Measurements from ENCODE around the gene OR10AG1. TPM values are rescaled to one million over a fixed set of nuclear protein-coding genes. Genes with fewer than 3 reads are reported as not detected.

The OR10AG1 gene, protein sequence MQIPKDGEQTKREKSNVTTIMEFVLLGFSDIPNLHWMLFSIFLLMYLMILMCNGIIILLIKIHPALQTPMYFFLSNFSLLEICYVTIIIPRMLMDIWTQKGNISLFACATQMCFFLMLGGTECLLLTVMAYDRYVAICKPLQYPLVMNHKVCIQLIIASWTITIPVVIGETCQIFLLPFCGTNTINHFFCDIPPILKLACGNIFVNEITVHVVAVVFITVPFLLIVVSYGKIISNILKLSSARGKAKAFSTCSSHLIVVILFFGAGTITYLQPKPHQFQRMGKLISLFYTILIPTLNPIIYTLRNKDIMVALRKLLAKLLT
- total RNA-seq, result not detected

DNA sequence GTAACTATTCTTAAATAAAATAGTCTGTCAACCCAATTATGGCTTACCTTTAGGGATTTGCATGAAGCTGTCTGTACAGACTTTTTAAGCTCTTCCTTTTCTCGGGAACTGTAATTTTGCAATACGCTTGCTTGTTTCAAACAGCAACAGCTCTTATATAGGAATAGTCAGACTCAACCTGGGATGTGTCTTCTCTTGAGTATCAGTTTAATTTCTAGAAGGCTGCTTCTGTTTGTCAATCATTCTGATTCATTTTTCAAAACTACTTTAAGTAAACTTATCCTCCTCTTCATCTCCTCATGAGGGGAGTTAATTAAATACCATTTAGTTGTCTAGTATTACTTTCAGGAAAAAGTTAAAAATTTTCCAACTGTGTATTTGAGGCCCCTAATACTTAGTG lies at the start of gene OR10AG1:
OR10AG1 (minus strand) TSS at position 101 of the 400 bp plus-strand sequence; CDS start at position 63, 38 bp downstream.
- Histone ChIP-seq H3K9me3 (ENCODE audit: control insufficient read depth in 3 of 3, low read length in 3 of 3) (no peaks in the 10 kb centered on the region), H3K27ac (ENCODE audit: low read depth, low read length) (no peak within 1 kb of the TSS), H3K27me3 (ENCODE audit: control insufficient read depth in 3 of 3, insufficient read depth in 3 of 3, low read length in 3 of 3) (no peaks in the 10 kb centered on the region), H3K36me3 (ENCODE audit: control insufficient read depth in 3 of 3, insufficient read depth in 3 of 3, low read length in 3 of 3) (no peaks in the 10 kb centered on the region), H3K9ac (ENCODE audit: low read depth in 1 of 3, low read length in 3 of 3) (no peak within 1 kb of the TSS), H3K4me1 (ENCODE audit: control insufficient read depth in 3 of 3, insufficient read depth in 3 of 3, low read length in 3 of 3) (no peaks in the 10 kb centered on the region), H3K4me3 (ENCODE audit: low read length in 3 of 3) (no peak within 1 kb of the TSS)

DNA sequence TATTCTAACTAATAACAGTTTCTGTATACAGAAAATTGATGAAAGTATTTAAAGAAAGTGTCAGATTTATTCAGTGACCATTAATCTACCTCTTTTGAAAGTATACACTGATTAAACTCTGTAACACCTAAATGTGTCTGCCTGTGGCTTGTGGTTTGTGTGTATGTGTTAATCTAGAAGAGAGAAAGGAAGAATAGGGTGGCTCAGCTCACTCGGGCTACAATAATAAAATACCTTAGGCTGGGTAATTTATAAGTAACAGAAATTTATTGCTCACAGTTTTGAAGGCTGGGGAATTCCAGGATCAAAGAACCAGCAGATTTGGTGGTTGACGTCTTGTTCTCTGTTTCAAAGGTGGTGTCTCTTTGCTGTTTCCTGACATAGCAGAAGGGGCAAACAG lies 44.1 kb upstream of the OR10AG1 start:
- no peaks in the 10 kb centered on the region for H3K36me3 ChIP-seq (ENCODE audit: control insufficient read depth in 3 of 3, insufficient read depth in 3 of 3, low read length in 3 of 3)

DNA sequence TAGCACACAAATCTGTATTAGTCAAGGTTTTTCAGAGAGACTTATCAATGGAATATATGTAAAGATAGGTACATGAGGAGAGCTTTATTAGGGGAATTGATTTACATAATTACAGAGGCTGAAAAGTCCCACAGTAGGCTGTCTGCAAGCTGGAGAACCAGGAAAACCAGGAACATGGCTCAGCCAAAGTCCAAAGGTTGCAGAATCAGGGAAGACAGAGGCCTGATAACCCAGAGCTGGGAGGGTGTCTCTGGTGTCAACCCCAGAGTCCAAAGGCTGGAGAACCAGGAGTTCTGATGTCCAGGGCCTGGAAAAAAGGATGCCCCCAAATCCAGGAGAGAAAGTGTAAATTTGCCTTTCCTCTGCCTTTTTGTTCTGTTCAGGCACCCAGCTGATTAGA lies 41.0 kb upstream of the OR10AG1 start:
- H3K9me3 ChIP-seq (ENCODE audit: control insufficient read depth in 3 of 3, low read length in 3 of 3), result peaks cover 0 to 5% (median 0%) of the 10 kb centered on the region in 3 donors
- H3K27ac ChIP-seq (ENCODE audit: low read depth, low read length), result no peak overlapping the region
- H3K4me1 ChIP-seq (ENCODE audit: control insufficient read depth in 3 of 3, insufficient read depth in 3 of 3, low read length in 3 of 3), result no peaks in the 10 kb centered on the region
- H3K27me3 ChIP-seq (ENCODE audit: control insufficient read depth in 3 of 3, insufficient read depth in 3 of 3, low read length in 3 of 3), result no peaks in the 10 kb centered on the region
- no peak overlapping the region for H3K9ac ChIP-seq (ENCODE audit: low read depth in 1 of 3, low read length in 3 of 3)
- H3K36me3 ChIP-seq (ENCODE audit: control insufficient read depth in 3 of 3, insufficient read depth in 3 of 3, low read length in 3 of 3), result no peaks in the 10 kb centered on the region
- no peak overlapping the region for H3K4me3 ChIP-seq (ENCODE audit: low read length in 3 of 3)

More for the DNA sequence above, 44.1 kb upstream of the OR10AG1 start:
- no peaks in the 10 kb centered on the region for H3K4me1 ChIP-seq (ENCODE audit: control insufficient read depth in 3 of 3, insufficient read depth in 3 of 3, low read length in 3 of 3)
- no peak overlapping the region for H3K4me3 ChIP-seq (ENCODE audit: low read length in 3 of 3)
- no peak overlapping the region for H3K9ac ChIP-seq (ENCODE audit: low read depth in 1 of 3, low read length in 3 of 3)
- no peak overlapping the region for H3K27ac ChIP-seq (ENCODE audit: low read depth, low read length)
- H3K27me3 ChIP-seq (ENCODE audit: control insufficient read depth in 3 of 3, insufficient read depth in 3 of 3, low read length in 3 of 3), result no peaks in the 10 kb centered on the region
- H3K9me3 ChIP-seq (ENCODE audit: control insufficient read depth in 3 of 3, low read length in 3 of 3), result peaks cover 0 to 5% (median 0%) of the 10 kb centered on the region in 3 donors

DNA sequence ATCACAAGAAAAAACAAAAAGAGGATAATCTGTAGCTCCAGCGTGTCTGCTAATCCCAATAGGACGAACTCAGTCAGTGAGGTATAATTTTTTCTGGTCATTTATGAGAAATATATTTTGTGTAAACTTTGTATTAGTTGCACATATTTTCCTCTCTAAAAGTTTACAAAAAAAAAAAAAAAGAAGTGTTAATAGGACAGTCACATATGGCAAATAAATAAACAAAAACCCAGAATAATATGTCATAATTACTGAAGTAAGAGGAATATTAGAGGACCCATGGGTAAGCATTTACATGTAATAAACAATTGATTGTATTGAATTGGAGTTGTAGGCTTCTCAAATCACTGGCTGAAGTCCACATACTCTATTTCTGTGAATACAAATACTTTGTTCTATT lies 24.8 kb upstream of the OR10AG1 start, which contains the start of gene OR5F1:
OR5F1 (minus strand) TSS at position 101 of the 400 bp plus-strand sequence; CDS start at position 101, 0 bp downstream.
- Histone ChIP-seq H3K27ac (ENCODE audit: low read depth, low read length) (no peak within 1 kb of the TSS), H3K4me1 (ENCODE audit: control insufficient read depth in 3 of 3, insufficient read depth in 3 of 3, low read length in 3 of 3) (no peaks in the 10 kb centered on the region), H3K9me3 (ENCODE audit: control insufficient read depth in 3 of 3, low read length in 3 of 3) (no peaks in the 10 kb centered on the region), H3K9ac (ENCODE audit: low read depth in 1 of 3, low read length in 3 of 3) (no peak within 1 kb of the TSS), H3K36me3 (ENCODE audit: control insufficient read depth in 3 of 3, insufficient read depth in 3 of 3, low read length in 3 of 3) (no peaks in the 10 kb centered on the region), H3K27me3 (ENCODE audit: control insufficient read depth in 3 of 3, insufficient read depth in 3 of 3, low read length in 3 of 3) (no peaks in the 10 kb centered on the region), H3K4me3 (ENCODE audit: low read length in 3 of 3) (no peak within 1 kb of the TSS)

DNA sequence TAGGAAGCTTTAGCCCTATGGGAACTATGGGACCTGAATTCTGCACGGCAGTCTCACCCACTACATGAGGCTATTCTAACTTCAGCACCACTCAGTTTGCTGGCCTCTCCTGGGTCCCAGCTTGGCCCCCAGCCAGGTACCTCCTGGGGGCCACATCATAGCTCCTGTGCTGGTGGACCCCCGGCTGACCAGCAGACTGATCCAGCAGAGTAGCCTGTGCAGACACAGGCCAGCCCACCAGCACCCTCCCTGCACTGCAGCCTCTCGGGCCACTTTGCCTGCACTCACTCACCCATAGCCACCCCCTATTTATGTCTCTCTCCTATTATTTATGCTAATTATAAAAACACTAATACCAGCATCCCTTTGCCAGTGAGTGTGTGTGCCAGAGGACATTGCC lies 1.2 kb upstream of the OR10AG1 start:
- no peak overlapping the region for H3K4me3 ChIP-seq (ENCODE audit: low read length in 3 of 3)
- no peaks in the 10 kb centered on the region for H3K9me3 ChIP-seq (ENCODE audit: control insufficient read depth in 3 of 3, low read length in 3 of 3)
- no peak overlapping the region for H3K9ac ChIP-seq (ENCODE audit: low read depth in 1 of 3, low read length in 3 of 3)
- no peak overlapping the region for H3K27ac ChIP-seq (ENCODE audit: low read depth, low read length)
- H3K4me1 ChIP-seq (ENCODE audit: control insufficient read depth in 3 of 3, insufficient read depth in 3 of 3, low read length in 3 of 3), result no peaks in the 10 kb centered on the region
- no peaks in the 10 kb centered on the region for H3K27me3 ChIP-seq (ENCODE audit: control insufficient read depth in 3 of 3, insufficient read depth in 3 of 3, low read length in 3 of 3)
- H3K36me3 ChIP-seq (ENCODE audit: control insufficient read depth in 3 of 3, insufficient read depth in 3 of 3, low read length in 3 of 3), result no peaks in the 10 kb centered on the region

DNA sequence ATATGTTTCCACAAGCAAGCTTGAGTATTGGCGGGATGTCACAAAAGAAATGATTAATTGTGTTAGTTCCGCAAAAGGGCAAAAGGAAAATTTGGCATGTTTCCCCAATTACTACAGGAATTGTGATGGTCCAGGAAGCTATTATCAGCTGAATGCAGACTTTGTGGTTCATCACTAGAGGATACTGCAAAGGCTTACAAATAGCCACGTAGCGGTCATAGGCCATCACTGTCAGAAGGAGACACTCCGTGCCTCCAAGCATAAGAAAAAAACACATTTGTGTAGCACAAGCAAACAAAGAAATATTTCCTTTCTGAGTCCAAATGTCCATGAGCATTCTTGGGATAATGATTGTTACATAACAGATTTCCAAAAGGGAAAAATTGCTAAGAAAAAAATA lies 1.8 kb downstream of the OR10AG1 start:
- Histone ChIP-seq H3K9me3 (ENCODE audit: control insufficient read depth in 3 of 3, low read length in 3 of 3) (no peaks in the 10 kb centered on the region), H3K27me3 (ENCODE audit: control insufficient read depth in 3 of 3, insufficient read depth in 3 of 3, low read length in 3 of 3) (no peaks in the 10 kb centered on the region), H3K4me3 (ENCODE audit: low read length in 3 of 3) (no peak overlapping the region), H3K36me3 (ENCODE audit: control insufficient read depth in 3 of 3, insufficient read depth in 3 of 3, low read length in 3 of 3) (no peaks in the 10 kb centered on the region), H3K4me1 (ENCODE audit: control insufficient read depth in 3 of 3, insufficient read depth in 3 of 3, low read length in 3 of 3) (no peaks in the 10 kb centered on the region), H3K27ac (ENCODE audit: low read depth, low read length) (no peak overlapping the region), H3K9ac (ENCODE audit: low read depth in 1 of 3, low read length in 3 of 3) (no peak overlapping the region)

DNA sequence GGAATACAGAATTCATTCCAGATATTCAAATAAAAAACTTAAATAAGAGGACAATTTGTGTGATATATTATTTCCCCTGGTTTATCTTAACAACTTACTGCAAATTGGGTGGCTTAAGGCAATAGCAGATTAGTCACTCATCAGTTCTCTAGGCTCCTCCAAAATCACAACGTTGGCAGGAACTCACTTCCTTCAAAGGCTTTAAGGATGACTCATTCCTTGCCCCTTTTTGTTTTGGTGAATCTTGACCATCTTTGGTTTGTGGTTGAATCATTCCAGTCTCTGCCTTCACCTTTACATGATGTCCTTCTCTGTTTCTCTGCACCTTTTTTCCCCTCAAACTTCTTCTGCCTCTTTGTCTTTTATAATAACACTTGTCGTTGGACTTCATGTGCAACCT lies 3.4 kb downstream of the OR10AG1 start:
- H3K27ac ChIP-seq (ENCODE audit: low read depth, low read length), result no peak overlapping the region
- no peak overlapping the region for H3K4me3 ChIP-seq (ENCODE audit: low read length in 3 of 3)
- H3K27me3 ChIP-seq (ENCODE audit: control insufficient read depth in 3 of 3, insufficient read depth in 3 of 3, low read length in 3 of 3), result no peaks in the 10 kb centered on the region
- H3K36me3 ChIP-seq (ENCODE audit: control insufficient read depth in 3 of 3, insufficient read depth in 3 of 3, low read length in 3 of 3), result no peaks in the 10 kb centered on the region
- no peaks in the 10 kb centered on the region for H3K4me1 ChIP-seq (ENCODE audit: control insufficient read depth in 3 of 3, insufficient read depth in 3 of 3, low read length in 3 of 3)
- no peaks in the 10 kb centered on the region for H3K9me3 ChIP-seq (ENCODE audit: control insufficient read depth in 3 of 3, low read length in 3 of 3)
- H3K9ac ChIP-seq (ENCODE audit: low read depth in 1 of 3, low read length in 3 of 3), result no peak overlapping the region

DNA sequence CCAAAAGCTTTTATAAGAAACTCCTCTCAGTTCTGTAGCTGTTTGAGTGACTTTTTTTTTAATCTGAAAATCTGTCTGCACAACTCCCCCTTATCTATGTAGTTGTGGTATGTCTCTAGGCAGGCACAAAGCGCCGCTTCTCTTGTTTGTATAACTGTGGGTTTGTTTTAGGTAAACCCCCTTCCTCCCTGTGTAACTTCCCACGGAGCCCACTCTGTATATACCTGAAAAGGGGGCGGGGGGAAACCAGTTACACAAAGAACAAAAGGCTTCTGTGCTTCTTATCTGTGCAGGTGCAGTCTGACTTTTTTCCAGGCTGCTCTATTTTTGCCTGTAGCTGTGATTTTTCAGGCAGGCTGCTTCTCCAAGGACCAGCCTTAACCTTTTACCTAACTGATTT lies 13.2 kb downstream of the OR10AG1 start:
- Histone ChIP-seq H3K27me3 (ENCODE audit: control insufficient read depth in 3 of 3, insufficient read depth in 3 of 3, low read length in 3 of 3) (no peaks in the 10 kb centered on the region), H3K9ac (ENCODE audit: low read depth in 1 of 3, low read length in 3 of 3) (no peak overlapping the region), H3K4me3 (ENCODE audit: low read length in 3 of 3) (no peak overlapping the region), H3K9me3 (ENCODE audit: control insufficient read depth in 3 of 3, low read length in 3 of 3) (no peaks in the 10 kb centered on the region), H3K36me3 (ENCODE audit: control insufficient read depth in 3 of 3, insufficient read depth in 3 of 3, low read length in 3 of 3) (no peaks in the 10 kb centered on the region), H3K4me1 (ENCODE audit: control insufficient read depth in 3 of 3, insufficient read depth in 3 of 3, low read length in 3 of 3) (no peaks in the 10 kb centered on the region), H3K27ac (ENCODE audit: low read depth, low read length) (no peak overlapping the region)

DNA sequence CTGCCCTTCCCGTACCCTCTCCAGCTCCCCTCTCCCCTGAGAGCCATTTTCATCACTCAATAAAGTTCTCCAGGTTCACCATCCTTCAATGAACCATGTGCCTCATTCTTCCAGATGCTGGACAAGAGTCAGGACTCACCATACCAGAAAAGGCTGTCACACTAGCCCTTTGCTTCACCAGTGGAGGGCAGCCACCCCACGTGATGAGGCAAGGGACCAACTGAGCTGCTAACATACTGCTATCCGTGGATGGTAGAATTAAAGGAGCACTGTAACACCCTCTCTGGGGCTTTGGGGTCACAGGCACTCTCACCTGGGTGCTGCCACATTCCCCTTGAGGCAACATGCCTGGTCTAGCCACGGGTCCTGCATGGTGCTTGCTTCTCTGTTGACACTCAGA lies 20.4 kb downstream of the OR10AG1 start:
- H3K9me3 ChIP-seq (ENCODE audit: control insufficient read depth in 3 of 3, low read length in 3 of 3), result no peaks in the 10 kb centered on the region
- no peak overlapping the region for H3K9ac ChIP-seq (ENCODE audit: low read depth in 1 of 3, low read length in 3 of 3)
- H3K27me3 ChIP-seq (ENCODE audit: control insufficient read depth in 3 of 3, insufficient read depth in 3 of 3, low read length in 3 of 3), result no peaks in the 10 kb centered on the region
- H3K4me1 ChIP-seq (ENCODE audit: control insufficient read depth in 3 of 3, insufficient read depth in 3 of 3, low read length in 3 of 3), result no peaks in the 10 kb centered on the region
- no peak overlapping the region for H3K27ac ChIP-seq (ENCODE audit: low read depth, low read length)
- H3K4me3 ChIP-seq (ENCODE audit: low read length in 3 of 3), result no peak overlapping the region
- H3K36me3 ChIP-seq (ENCODE audit: control insufficient read depth in 3 of 3, insufficient read depth in 3 of 3, low read length in 3 of 3), result no peaks in the 10 kb centered on the region

DNA sequence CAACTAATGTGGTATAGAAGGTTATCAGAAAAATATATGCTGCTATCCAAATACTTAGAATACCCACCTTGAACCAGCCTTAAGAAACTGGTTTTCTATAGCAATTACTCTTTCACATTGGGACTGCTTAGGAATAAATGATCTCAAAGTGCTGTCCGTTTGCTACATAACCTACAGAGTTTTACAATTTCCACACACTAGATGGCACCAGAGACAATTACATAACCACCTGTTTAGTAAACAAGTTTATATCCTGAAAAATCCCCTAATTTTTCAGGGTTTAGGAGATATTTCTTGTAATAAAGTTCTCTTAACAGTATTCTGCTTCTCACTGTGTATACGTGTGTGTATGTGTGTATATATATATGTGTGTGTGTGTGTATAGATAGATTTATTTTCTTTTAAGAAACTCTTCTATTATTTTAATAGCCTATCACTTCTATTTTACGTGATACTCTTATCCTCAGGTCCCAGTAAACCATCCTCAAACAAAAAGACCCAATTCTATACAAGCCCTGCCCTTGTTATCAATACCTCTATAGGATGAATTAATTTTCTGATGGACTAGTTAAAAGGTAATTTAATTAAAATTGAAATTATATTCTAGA lies 26.9 kb downstream of the OR10AG1 start:
- Histone ChIP-seq H3K9me3 (ENCODE audit: control insufficient read depth in 3 of 3, low read length in 3 of 3) (no peaks in the 10 kb centered on the region), H3K9ac (ENCODE audit: low read depth in 1 of 3, low read length in 3 of 3) (no peak overlapping the region), H3K27me3 (ENCODE audit: control insufficient read depth in 3 of 3, insufficient read depth in 3 of 3, low read length in 3 of 3) (no peaks in the 10 kb centered on the region), H3K27ac (ENCODE audit: low read depth, low read length) (no peak overlapping the region), H3K4me1 (ENCODE audit: control insufficient read depth in 3 of 3, insufficient read depth in 3 of 3, low read length in 3 of 3) (no peaks in the 10 kb centered on the region), H3K4me3 (ENCODE audit: low read length in 3 of 3) (no peak overlapping the region), H3K36me3 (ENCODE audit: control insufficient read depth in 3 of 3, insufficient read depth in 3 of 3, low read length in 3 of 3) (no peaks in the 10 kb centered on the region)
